ENCODE measurements around the gene CCR9.
"Not testable (repeated sequence)": the region's sequence is repeated elsewhere in the genome, so short reads cannot be mapped to it uniquely, and the experiment has no call there.

Gene CCR9

GRCh38 chr3:45885979-45886705 lies at the start of gene CCR9:
TSS of gene CCR9 (plus strand) at chr3:45886543. CDS start at chr3:45894934, 8,391 bp downstream.
- DNase-seq (ENCODE audit: low spot score), result no peak

GRCh38 chr3:45838466-45838865 lies 47.9 kb upstream of the CCR9 start:
- no peak for DNase-seq (ENCODE audit: low spot score)

GRCh38 chr3:45841420-45841756 lies 45.0 kb upstream of the CCR9 start:
- DNase-seq (ENCODE audit: low spot score), result no peak

- DNase-seq (ENCODE audit: low spot score), result peak; percentile 76
Measured at GRCh38 chr3:45841757-45842491, 44.4 kb upstream of the CCR9 start, which contains the start of gene LZTFL1. TSS of gene LZTFL1 (minus strand) at chr3:45842119. CDS start at chr3:45841991, 128 bp downstream.

GRCh38 chr3:45842851-45843625 lies 43.3 kb upstream of the CCR9 start:
- no peak for DNase-seq (ENCODE audit: low spot score)

GRCh38 chr3:45844616-45845015 lies 41.7 kb upstream of the CCR9 start:
- no peak for DNase-seq (ENCODE audit: low spot score)

GRCh38 chr3:45848392-45848791 lies 38.0 kb upstream of the CCR9 start:
- DNase-seq (ENCODE audit: low spot score), result no peak

- no peak for DNase-seq (ENCODE audit: low spot score)
Measured at GRCh38 chr3:45852828-45853227, 33.5 kb upstream of the CCR9 start.

- not testable (repeated sequence) for DNase-seq (ENCODE audit: low spot score)
Measured at GRCh38 chr3:45856323-45856722, 30.0 kb upstream of the CCR9 start.

- DNase-seq (ENCODE audit: low spot score), result not testable (repeated sequence)
Measured at GRCh38 chr3:45857024-45857423, 29.3 kb upstream of the CCR9 start.

- DNase-seq (ENCODE audit: low spot score), result no peak
Measured at GRCh38 chr3:45858809-45859543, 27.4 kb upstream of the CCR9 start.

GRCh38 chr3:45860481-45860880 lies 25.9 kb upstream of the CCR9 start:
- no peak for DNase-seq (ENCODE audit: low spot score)

- no peak for DNase-seq (ENCODE audit: low spot score)
Measured at GRCh38 chr3:45861043-45861719, 25.2 kb upstream of the CCR9 start.

- no peak for DNase-seq (ENCODE audit: low spot score)
Measured at GRCh38 chr3:45864760-45865519, 21.4 kb upstream of the CCR9 start.

- DNase-seq (ENCODE audit: low spot score), result no peak
Measured at GRCh38 chr3:45865563-45865962, 20.8 kb upstream of the CCR9 start.

GRCh38 chr3:45868213-45868612 lies 18.1 kb upstream of the CCR9 start:
- no peak for DNase-seq (ENCODE audit: low spot score)

GRCh38 chr3:45868650-45869049 lies 17.7 kb upstream of the CCR9 start:
- no peak for DNase-seq (ENCODE audit: low spot score)

- no peak for DNase-seq (ENCODE audit: low spot score)
Measured at GRCh38 chr3:45869638-45870037, 16.7 kb upstream of the CCR9 start.

- DNase-seq (ENCODE audit: low spot score), result no peak
Measured at GRCh38 chr3:45870099-45870498, 16.2 kb upstream of the CCR9 start.

GRCh38 chr3:45871780-45872179 lies 14.6 kb upstream of the CCR9 start:
- no peak for DNase-seq (ENCODE audit: low spot score)

GRCh38 chr3:45872569-45872968 lies 13.8 kb upstream of the CCR9 start:
- no peak for DNase-seq (ENCODE audit: low spot score)
